NT2/D1 (cell line): ENCODE measurements around the gene USP6NL.

ENCODE experiments used
- DNase-seq: peaks from one replicate; pipeline ENCODE4 v3.0.0-alpha.2; 2011; ENCODE audit warnings: low read depth, low spot score
- H3K27me3 ChIP-seq: 2 replicates; pipeline ENCODE4 v1.6.0; 2011; ENCODE audit warnings: mild to moderate bottlenecking; ENCODE audit not compliant: insufficient read length, insufficient read depth
- H3K36me3 ChIP-seq: 2 replicates; pipeline ENCODE4 v1.6.1; 2011; ENCODE audit warnings: mild to moderate bottlenecking, low read length, mixed read lengths; ENCODE audit not compliant: insufficient read depth, insufficient read length
- H3K4me1 ChIP-seq: 2 replicates; pipeline ENCODE4 v1.5.1; 2011; ENCODE audit not compliant: insufficient read depth, insufficient read length
- H3K4me3 ChIP-seq: 2 replicates; pipeline ENCODE4 v1.5.1; 2011; ENCODE audit warnings: low read depth; ENCODE audit not compliant: insufficient read length
- H3K9ac ChIP-seq: 2 replicates; pipeline ENCODE4 v1.6.0; 2011; ENCODE audit warnings: low read depth; ENCODE audit not compliant: insufficient read length
- H3K9me3 ChIP-seq: 2 replicates; pipeline ENCODE4 v1.5.1; 2011; ENCODE audit warnings: mild to moderate bottlenecking, low read length; ENCODE audit not compliant: insufficient read depth
- SUZ12 ChIP-seq: IDR thresholded peaks from 2 replicates; pipeline ENCODE4 v1.6.1; 2011; ENCODE audit not compliant: insufficient read length, insufficient read depth; ENCODE audit errors: extremely low read depth
- YY1 ChIP-seq: IDR thresholded peaks from 2 replicates; pipeline ENCODE4 v1.6.1; 2011; ENCODE audit not compliant: insufficient read length, insufficient read depth
- ZNF274 ChIP-seq: IDR thresholded peaks from 2 replicates; pipeline ENCODE4 v1.6.1; 2011; ENCODE audit warnings: mild to moderate bottlenecking, low read depth, low read length

Gene USP6NL

DNA sequence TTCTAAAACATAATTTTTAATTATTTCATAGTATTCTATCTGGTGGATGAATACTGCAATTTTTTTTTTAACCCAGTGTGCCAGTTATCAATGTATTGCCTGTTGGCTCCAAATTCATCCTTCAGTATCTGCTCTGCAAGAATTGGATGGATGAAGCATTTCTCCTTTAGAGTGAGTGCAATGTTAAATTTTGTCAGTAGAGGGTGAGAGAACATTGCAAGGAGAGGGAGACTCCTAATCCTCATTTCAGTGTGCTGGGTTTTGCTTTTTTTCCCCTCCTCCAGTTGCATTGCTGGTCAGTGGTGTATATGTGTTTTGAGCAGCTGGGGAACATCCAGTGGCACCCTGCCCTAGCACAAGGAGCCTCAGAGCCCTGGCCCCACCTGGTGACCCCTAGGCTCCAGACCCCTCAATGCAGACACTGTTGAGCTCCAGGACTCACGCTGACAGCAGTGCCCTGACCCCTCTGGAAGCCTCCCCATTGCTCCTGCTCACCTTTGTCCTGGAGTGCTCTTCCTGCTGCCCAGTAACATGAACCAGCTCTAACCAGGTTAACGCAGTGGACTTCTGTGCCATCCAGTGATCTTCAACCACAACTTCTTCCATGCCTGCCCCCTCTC, 199.4 kb downstream of the USP6NL start:
- DNase-seq, result no peak
- Histone ChIP-seq H3K4me3 (no peak overlapping the region), H3K36me3 (no peaks in the 10 kb centered on the region), H3K4me1 (no peaks in the 10 kb centered on the region), H3K27me3 (no peaks in the 10 kb centered on the region), H3K9me3 (no peaks in the 10 kb centered on the region), H3K9ac (no peak overlapping the region)
- TF ChIP-seq SUZ12, result no peak
- TF ChIP-seq YY1, result no peak
- no peak for TF ChIP-seq ZNF274

DNA sequence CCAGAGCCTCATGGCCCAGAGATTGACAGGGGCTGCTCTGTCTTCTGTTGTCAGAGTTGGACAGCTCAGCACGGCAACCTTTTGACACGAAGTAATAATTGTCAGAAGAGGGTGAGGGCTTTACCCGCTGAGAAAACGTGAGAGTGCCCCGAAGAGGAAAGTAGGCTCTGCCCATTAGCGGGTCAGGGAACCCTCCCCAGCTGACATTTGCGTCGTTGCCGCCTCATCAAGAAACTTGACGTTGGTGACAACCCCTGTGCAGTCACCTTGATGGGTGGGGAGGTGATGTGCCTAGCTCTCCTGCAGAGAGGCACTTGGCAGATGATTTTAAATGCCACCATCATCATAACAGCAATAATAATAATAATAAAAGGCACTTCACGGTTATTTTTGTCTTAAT, 202.1 kb downstream of the USP6NL start:
- DNase-seq, result no peak
- no peak overlapping the region for H3K9ac ChIP-seq
- TF ChIP-seq YY1 (no peak), SUZ12 (no peak), ZNF274 (no peak)

GRCh38 chr10:11407939-11408338, 203.5 kb downstream of the USP6NL start:
- no peak for TF ChIP-seq YY1
- no peak for TF ChIP-seq ZNF274
- TF ChIP-seq SUZ12, result no peak
- no peak overlapping the region for H3K4me3 ChIP-seq
- H3K27me3 ChIP-seq, result no peaks in the 10 kb centered on the region
- H3K9me3 ChIP-seq, result no peaks in the 10 kb centered on the region
- DNase-seq, result no peak
- no peak overlapping the region for H3K9ac ChIP-seq
- no peaks in the 10 kb centered on the region for H3K4me1 ChIP-seq
- H3K36me3 ChIP-seq, result no peaks in the 10 kb centered on the region

More for the DNA sequence above, 202.1 kb downstream of the USP6NL start:
- no peaks in the 10 kb centered on the region for H3K9me3 ChIP-seq
- H3K4me3 ChIP-seq, result no peak overlapping the region
- no peaks in the 10 kb centered on the region for H3K4me1 ChIP-seq
- no peaks in the 10 kb centered on the region for H3K27me3 ChIP-seq
- H3K36me3 ChIP-seq, result no peaks in the 10 kb centered on the region

DNA sequence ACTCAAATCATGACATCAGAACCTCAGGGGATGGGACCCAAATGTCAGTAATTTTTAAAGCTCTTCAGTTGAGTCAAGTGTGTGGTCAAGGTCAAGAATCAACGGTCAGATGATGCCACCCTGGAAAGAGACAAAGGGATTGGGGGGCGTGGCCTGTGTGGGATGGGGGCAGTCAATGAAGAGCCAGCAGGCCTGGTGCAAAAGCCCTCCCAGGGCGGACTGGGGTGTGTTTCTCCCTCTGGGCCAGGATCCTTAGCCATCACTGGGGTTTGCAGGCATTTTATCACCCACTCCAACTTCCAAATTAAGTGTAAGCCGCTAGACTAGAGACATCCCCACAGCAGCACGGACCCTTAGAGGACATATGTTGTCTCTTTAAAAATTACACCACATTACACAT, 204.7 kb downstream of the USP6NL start:
- TF ChIP-seq SUZ12, result no peak
- no peak for TF ChIP-seq ZNF274
- TF ChIP-seq YY1, result no peak
- DNase-seq, result no peak
- Histone ChIP-seq H3K27me3 (no peaks in the 10 kb centered on the region), H3K36me3 (no peaks in the 10 kb centered on the region), H3K4me1 (no peaks in the 10 kb centered on the region), H3K9me3 (no peaks in the 10 kb centered on the region), H3K4me3 (no peak overlapping the region), H3K9ac (no peak overlapping the region)

DNA sequence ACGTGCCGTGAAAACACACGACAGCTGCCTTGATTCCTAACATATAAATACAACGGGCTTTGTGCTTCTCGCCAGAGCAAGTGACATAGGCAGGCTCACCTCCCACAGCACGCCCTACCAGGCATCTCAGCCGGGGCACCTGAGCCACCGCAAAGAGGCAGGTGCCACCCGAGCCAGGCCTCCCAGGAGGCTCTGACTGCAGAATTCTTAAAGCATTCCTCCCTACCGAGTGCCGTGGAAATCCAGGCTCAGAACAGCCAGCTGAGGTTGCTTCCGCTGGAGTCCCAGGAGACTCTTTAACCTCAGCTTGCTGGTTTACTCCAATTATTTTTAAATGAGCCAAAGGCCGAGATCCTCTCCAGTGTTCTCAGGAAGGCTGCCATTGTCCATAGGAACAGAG, 206.5 kb downstream of the USP6NL start:
- no peaks in the 10 kb centered on the region for H3K36me3 ChIP-seq
- H3K4me1 ChIP-seq, result peaks cover 7% of the 10 kb centered on the region
- no peak overlapping the region for H3K4me3 ChIP-seq
- TF ChIP-seq ZNF274 (no peak), SUZ12 (no peak), YY1 (no peak)
- no peak overlapping the region for H3K9ac ChIP-seq
- H3K9me3 ChIP-seq, result no peaks in the 10 kb centered on the region
- H3K27me3 ChIP-seq, result no peaks in the 10 kb centered on the region
- no peak for DNase-seq
